Lower leg skin (tissue), 4 donors: ENCODE results near the gene RHOH. TPM values are rescaled to one million over a fixed set of nuclear protein-coding genes. Genes with fewer than 3 reads are reported as not detected.

Experiments
- DNase-seq, 2 donors: peaks; one replicate each; pipeline ENCODE4 v3.0.0-alpha.2; 2019; ENCODE audit warnings: low spot score in 2 of 2
- H3K4me3 ChIP-seq: fragments of 200-600 bp; sonication (generic); 2 replicates; pipeline ENCODE4 v1.5.1; 2017; ENCODE audit warnings: mild to moderate bottlenecking, low read depth; ENCODE audit not compliant: poor library complexity, severe bottlenecking
- CTCF ChIP-seq, 3 donors: fragments of 450-650 bp; IDR thresholded peaks; one replicate each; pipeline ENCODE4 v1.5.1; 2016; ENCODE audit warnings: antibody characterized with exemption in 3 of 3, mild to moderate bottlenecking in 3 of 3, moderate library complexity in 2 of 3
- POLR2A ChIP-seq, 2 donors: fragments of 450-650 bp; IDR thresholded peaks; one replicate each; pipeline ENCODE4 v1.6.1; 2016 to 2017; ENCODE audit warnings: antibody characterized with exemption in 2 of 2, mild to moderate bottlenecking in 1 of 2, moderate library complexity in 1 of 2
- WGBS, 2 donors: methylation state at CpG; one replicate each; pipeline ENCODE4 v1.1.5; 2018; 5-methylcytosine and 5-hydroxymethylcytosine counted together
- intact Hi-C: fragments of 100-400 bp; cut with DNase I; formaldehyde crosslinking; loops from one replicate; pipeline ENCODE4 v1.15.0; 2023; ENCODE audit warnings: low total_unique reads
- total RNA-seq, 4 donors: library from RNA; depleted of rRNA; stranded (reverse); fragments of >200 nt; gene quantifications; one replicate each; pipeline ENCODE4 v1.1.0, GENCODE V29; 2016

The RHOH gene
- total RNA-seq, 4 donors from 2014 or later, result 1.5 to 3.4 (median 2.2) TPM; not detected in 1

- no peak for TF ChIP-seq CTCF (IDR thresholded peaks at IDR 0.05)
- no peak for TF ChIP-seq POLR2A (IDR thresholded peaks at IDR 0.05)
- WGBS, 2 donors, result 53 to 63% methylated on average over 6 of the region's 6 CpGs
- no peak overlapping the region for H3K4me3 ChIP-seq
- no peak for DNase-seq
- intact Hi-C loops, result no loop called here
Measured at GRCh38 chr4:40264497-40264896, 67.7 kb downstream of the RHOH start.

- intact Hi-C loops, result no loop called here
- H3K4me3 ChIP-seq, result no peak overlapping the region
- DNase-seq, result no peak
- TF ChIP-seq CTCF (IDR thresholded peaks at IDR 0.05) (no peak), POLR2A (IDR thresholded peaks at IDR 0.05) (no peak)
- 61 to 65% methylated on average over 12 to 15 of the region's 15 CpGs for WGBS, 2 donors
Measured at GRCh38 chr4:40264995-40265909, 68.4 kb downstream of the RHOH start.

GRCh38 chr4:40265910-40266274 is 69.1 kb downstream of the RHOH start:
- no peak for DNase-seq
- intact Hi-C loops, result no loop called here
- H3K4me3 ChIP-seq, result no peak overlapping the region
- WGBS, 2 donors, result 83 to 85% methylated on average over 4 of the region's 4 CpGs
- TF ChIP-seq CTCF (IDR thresholded peaks at IDR 0.05) (no peak), POLR2A (IDR thresholded peaks at IDR 0.05) (no peak)

- no peak for DNase-seq
- no peak overlapping the region for H3K4me3 ChIP-seq
- WGBS, 2 donors, result 5 to 46% methylated on average over 1 of the region's 1 CpG
- intact Hi-C loops, result no loop called here
- no peak for TF ChIP-seq POLR2A (IDR thresholded peaks at IDR 0.05)
- no peak for TF ChIP-seq CTCF (IDR thresholded peaks at IDR 0.05)
Measured at GRCh38 chr4:40269133-40269532, 72.3 kb downstream of the RHOH start.

GRCh38 chr4:40270609-40271008 is 73.8 kb downstream of the RHOH start:
- TF ChIP-seq CTCF (IDR thresholded peaks at IDR 0.05), result no peak
- TF ChIP-seq POLR2A (IDR thresholded peaks at IDR 0.05), result no peak
- WGBS, 2 donors, result 80 to 87% methylated on average over 12 of the region's 12 CpGs
- intact Hi-C loops, result no loop called here
- H3K4me3 ChIP-seq, result no peak overlapping the region
- DNase-seq, result no peak
